Keratinocyte (primary cell): ENCODE measurements around the gene TK1.

ENCODE experiments used
- CTCF ChIP-seq, 3 experiments: IDR thresholded peaks in 1 of 3; conservative IDR thresholded peaks in 1 of 3; optimal IDR thresholded peaks in 1 of 3; 2 replicates in 2 of 3; 3 replicates in 1 of 3; pipeline versions ENCODE3 to v1.5.1; 2011; ENCODE audit warnings: low read length in 3 of 3, mild to moderate bottlenecking in 3 of 3, moderate library complexity in 2 of 3, control low read depth in 1 of 3, inconsistent platforms in 1 of 3; ENCODE audit not compliant: insufficient read depth in 2 of 3; ENCODE audit errors: extremely low read depth in 1 of 3
- EZH2 ChIP-seq: IDR thresholded peaks from one replicate; pipeline ENCODE4 v1.6.1; 2012; ENCODE audit warnings: inconsistent platforms, mild to moderate bottlenecking, low read length, moderate library complexity

GRCh38 chr17:78210111-78210510, 23.3 kb upstream of the TK1 start:
- TF ChIP-seq EZH2 (no peak), CTCF (optimal IDR thresholded peaks at IDR 0.05 in 1 of 3, IDR thresholded peaks at IDR 0.05 in 1 of 3, conservative IDR thresholded peaks at IDR 0.05 in 1 of 3; ENCODE audit: extremely low read depth in 1 of 3, insufficient read depth in 2 of 3, low read length in 3 of 3) (no peak)
